Psoas muscle (tissue), 8 donors: ENCODE results near the gene HOMER1. TPM values are rescaled to one million over a fixed set of nuclear protein-coding genes. Genes with fewer than 3 reads are reported as not detected.

ENCODE experiments used
- ATAC-seq, 4 donors: fragments of 200-7000 bp; cut with Tn5 transposase; one replicate each; pipeline ENCODE4 v1.9.1; 2020; ENCODE audit warnings: moderate library complexity in 3 of 4, mild to moderate bottlenecking in 2 of 4
- DNase-seq, 2 donors: peaks; one replicate each; pipeline ENCODE4 v3.0.0-alpha.2; 2020
- H3K27ac ChIP-seq: fragments of 200-600 bp; one replicate; pipeline ENCODE4 v1.8.0; 2022
- H3K27me3 ChIP-seq, 3 donors: fragments of 200-600 bp in 1 of 3; one replicate each; pipeline versions ENCODE4 v1.6.1 to v1.8.0; 2013 to 2022; ENCODE audit warnings: low read length in 2 of 3, mild to moderate bottlenecking in 2 of 3, moderate library complexity in 1 of 3; ENCODE audit not compliant: insufficient read depth in 3 of 3
- H3K36me3 ChIP-seq, 2 donors: fragments of 200-600 bp in 1 of 2; one replicate each; pipeline versions ENCODE4 v1.6.1 to v1.8.0; 2013 to 2022; ENCODE audit warnings: low read depth in 1 of 2, mild to moderate bottlenecking in 1 of 2, moderate library complexity in 1 of 2; ENCODE audit not compliant: insufficient read depth in 1 of 2
- H3K4me1 ChIP-seq: fragments of 200-600 bp; one replicate; pipeline ENCODE4 v1.8.0; 2022
- H3K4me3 ChIP-seq: fragments of 200-600 bp; one replicate; pipeline ENCODE4 v1.8.0; 2022; ENCODE audit warnings: mild to moderate bottlenecking
- H3K9me3 ChIP-seq: fragments of 200-600 bp; one replicate; pipeline ENCODE4 v1.8.0; 2022
- WGBS, 3 donors: extraction: QIAGEN DNeasy Blood & Tissue Kit; methylation state at CpG; one replicate each; pipeline versions ENCODE4 v1.1.6 to v1.1.7; 2013; 5-methylcytosine and 5-hydroxymethylcytosine counted together
- intact Hi-C, 2 donors: fragments of 100-400 bp; cut with DNase I; formaldehyde crosslinking; loops; one replicate each; pipeline versions ENCODE4 v1.11.0 to v1.14.2; 2022
- polyA plus RNA-seq, 3 donors: library from polyadenylated mRNA; stranded (reverse); fragments of 200-250 nt; gene quantifications; one replicate each; pipeline ENCODE4 v1.2.3, GENCODE V29; 2013
- total RNA-seq, 4 donors: library from RNA; stranded (reverse); fragmentation: NEBNext Ultra II Directional in 2 of 4; extraction: Animal tissue kit (Norgen Biotek cat#: 25700) in 2 of 4; gene quantifications; one replicate each; pipeline versions ENCODE4 v1.2.1 to v1.2.4, GENCODE V29; 2021 to 2023
- TF ChIP-seq, protein P1 (sequence below): fragments of 200-600 bp; IDR thresholded peaks from one replicate; pipeline ENCODE4 v1.8.0; 2022; ENCODE audit warnings: antibody characterized with exemption
- donor health status: healthy with polysubstance abuse.
- donor health status: DM: no; HTN: no; CAD: no; lungs with moderate emphysema.
- donor health status: Bipolar disorder and iron deficiency.
- donor health status: healthy.
- donor health status: DM: yes; HTN: yes; CAD: no.
- donor health status: DM: no; HTN: no; CAD: no.
- donor health status: DM: no; HTN: no; CAD: no.
- donor health status: DM: yes; HTN: yes; CAD: no.

HOMER1 gene
- total and polyA plus RNA-seq, 7 donors, result 3.2 to 52.4 (median 34.3) TPM

- intact Hi-C loops, result no loop called here
- H3K4me3 ChIP-seq, result no peak overlapping the region
- H3K27me3 ChIP-seq, result no peaks in the 10 kb centered on the region
- no peaks in the 10 kb centered on the region for H3K9me3 ChIP-seq
- H3K36me3 ChIP-seq, result no peaks in the 10 kb centered on the region
- H3K27ac ChIP-seq, result no peak overlapping the region
- WGBS, 3 donors, result 59 to 64% (median 63%) methylated on average over 3 of the region's 3 CpGs
- no peak for DNase-seq
- ATAC-seq, result peak in 3 of 4 donors; percentile 67 to 80 (median 75)
- no peaks in the 10 kb centered on the region for H3K4me1 ChIP-seq
- TF ChIP-seq, protein P1, sequence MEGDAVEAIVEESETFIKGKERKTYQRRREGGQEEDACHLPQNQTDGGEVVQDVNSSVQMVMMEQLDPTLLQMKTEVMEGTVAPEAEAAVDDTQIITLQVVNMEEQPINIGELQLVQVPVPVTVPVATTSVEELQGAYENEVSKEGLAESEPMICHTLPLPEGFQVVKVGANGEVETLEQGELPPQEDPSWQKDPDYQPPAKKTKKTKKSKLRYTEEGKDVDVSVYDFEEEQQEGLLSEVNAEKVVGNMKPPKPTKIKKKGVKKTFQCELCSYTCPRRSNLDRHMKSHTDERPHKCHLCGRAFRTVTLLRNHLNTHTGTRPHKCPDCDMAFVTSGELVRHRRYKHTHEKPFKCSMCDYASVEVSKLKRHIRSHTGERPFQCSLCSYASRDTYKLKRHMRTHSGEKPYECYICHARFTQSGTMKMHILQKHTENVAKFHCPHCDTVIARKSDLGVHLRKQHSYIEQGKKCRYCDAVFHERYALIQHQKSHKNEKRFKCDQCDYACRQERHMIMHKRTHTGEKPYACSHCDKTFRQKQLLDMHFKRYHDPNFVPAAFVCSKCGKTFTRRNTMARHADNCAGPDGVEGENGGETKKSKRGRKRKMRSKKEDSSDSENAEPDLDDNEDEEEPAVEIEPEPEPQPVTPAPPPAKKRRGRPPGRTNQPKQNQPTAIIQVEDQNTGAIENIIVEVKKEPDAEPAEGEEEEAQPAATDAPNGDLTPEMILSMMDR, result no peak
Observed at GRCh38 chr5:79536193-79536906, 22.4 kb upstream of the HOMER1 start.

- intact Hi-C loops, result no loop called here
- TF ChIP-seq, protein P1, result peak; percentile 13
- WGBS, 3 donors, result 79 to 93% (median 83%) methylated on average over 4 of the region's 4 CpGs
Observed at GRCh38 chr5:79535477-79536192, 21.7 kb upstream of the HOMER1 start.

GRCh38 chr5:79529110-79529509 lies 15.2 kb upstream of the HOMER1 start:
- H3K4me1 ChIP-seq, result no peaks in the 10 kb centered on the region
- intact Hi-C loops, result no loop called here
- H3K36me3 ChIP-seq, result no peaks in the 10 kb centered on the region
- peaks cover 5% of the 10 kb centered on the region for H3K9me3 ChIP-seq
- no peak overlapping the region for H3K27ac ChIP-seq
- whole genome bisulfite sequencing, 3 donors, result 55 to 83% (median 68%) methylated on average over 5 of the region's 5 CpGs
- DNase-seq (no peak), ATAC-seq (no peak)
- no peaks in the 10 kb centered on the region for H3K27me3 ChIP-seq
- H3K4me3 ChIP-seq, result no peak overlapping the region
- TF ChIP-seq, protein P1, result no peak

More at GRCh38 chr5:79535477-79536192, 21.7 kb upstream of the HOMER1 start:
- H3K4me1 ChIP-seq, result no peaks in the 10 kb centered on the region
- H3K9me3 ChIP-seq, result no peaks in the 10 kb centered on the region
- no peak overlapping the region for H3K4me3 ChIP-seq
- no peaks in the 10 kb centered on the region for H3K36me3 ChIP-seq
- DNase-seq (no peak), ATAC-seq (peak in 3 of 4 donors; percentile 48 to 65 (median 52))
- H3K27ac ChIP-seq, result no peak overlapping the region
- H3K27me3 ChIP-seq, result no peaks in the 10 kb centered on the region

- Histone ChIP-seq H3K4me3 (no peak overlapping the region), H3K4me1 (no peaks in the 10 kb centered on the region), H3K27me3 (no peaks in the 10 kb centered on the region), H3K9me3 (peaks cover 5% of the 10 kb centered on the region), H3K27ac (no peak overlapping the region), H3K36me3 (no peaks in the 10 kb centered on the region)
- ATAC-seq, result peak in 1 of 4 donors; percentile 28
- 66 to 96% (median 69%) methylated on average over 1 of the region's 1 CpG for WGBS, 3 donors
- intact Hi-C loops, result no loop called here
- TF ChIP-seq, protein P1, result no peak
- no peak for DNase-seq
Observed at GRCh38 chr5:79527431-79527830, 13.5 kb upstream of the HOMER1 start.
